DND-41 (cell line): ENCODE results near the gene NPTXR.
A peak's percentile ranks its signal among the peaks of the same experiment; 100 is the strongest.

Experiments
- ATAC-seq: fragments of 200-7000 bp; cut with Tn5 transposase; 3 replicates; pipeline ENCODE4 v1.9.1; 2021; ENCODE audit warnings: low read depth; ENCODE audit not compliant: insufficient read depth
- DNase-seq: peaks from one replicate; pipeline ENCODE4 v3.0.0-alpha.2; 2020
- H2AFZ ChIP-seq: 2 replicates; pipeline ENCODE4 v1.6.0; 2012; ENCODE audit warnings: low read depth, low read length
- H3K27ac ChIP-seq: 2 replicates; pipeline ENCODE4 v1.5.1; 2012; ENCODE audit warnings: low read length, inconsistent platforms
- H3K27me3 ChIP-seq: fragments of 200-600 bp; sonication (generic); 2 replicates; pipeline ENCODE4 v1.6.0; 2012; ENCODE audit warnings: low read length, mild to moderate bottlenecking, inconsistent platforms; ENCODE audit not compliant: insufficient read depth, poor library complexity
- H3K36me3 ChIP-seq: 2 replicates; pipeline ENCODE4 v1.5.1; 2012; ENCODE audit warnings: low read length, inconsistent platforms; ENCODE audit not compliant: insufficient read depth
- H3K4me1 ChIP-seq: 2 replicates; pipeline ENCODE4 v1.5.1; 2012; ENCODE audit warnings: mild to moderate bottlenecking, low read length; ENCODE audit not compliant: insufficient read depth
- H3K4me2 ChIP-seq: 2 replicates; pipeline ENCODE4 v1.6.0; 2012; ENCODE audit warnings: mild to moderate bottlenecking, moderate library complexity, low read length, inconsistent platforms; ENCODE audit not compliant: insufficient read depth
- H3K4me3 ChIP-seq, 2 experiments: fragments of 200-600 bp in 1 of 2; shearing (Covaris generic) in 1 of 2; 2 replicates each; pipeline ENCODE4 v1.5.1; 2012 to 2016; ENCODE audit warnings: inconsistent platforms in 2 of 2, low read length in 2 of 2, mild to moderate bottlenecking in 2 of 2, low read depth in 1 of 2, moderate library complexity in 1 of 2
- H3K79me2 ChIP-seq: 2 replicates; pipeline ENCODE4 v1.6.0; 2012; ENCODE audit warnings: low read length, inconsistent platforms; ENCODE audit not compliant: insufficient read depth
- H3K9ac ChIP-seq: 2 replicates; pipeline ENCODE4 v1.6.0; 2012; ENCODE audit warnings: low read depth, mild to moderate bottlenecking, inconsistent platforms, low read length, moderate library complexity
- H3K9me3 ChIP-seq: 2 replicates; pipeline ENCODE4 v1.5.1; 2012; ENCODE audit warnings: low read length, moderate library complexity, mild to moderate bottlenecking, inconsistent platforms; ENCODE audit not compliant: insufficient read depth, severe bottlenecking
- H4K20me1 ChIP-seq: 2 replicates; pipeline ENCODE4 v1.6.0; 2012; ENCODE audit warnings: low read length; ENCODE audit not compliant: insufficient read depth
- CTCF ChIP-seq: IDR thresholded peaks from 2 replicates; pipeline ENCODE4 v1.5.1; 2012; ENCODE audit warnings: borderline replicate concordance, low read length, moderate library complexity, mild to moderate bottlenecking; ENCODE audit not compliant: poor library complexity, severe bottlenecking; ENCODE audit errors: extremely low read depth
- EZH2 ChIP-seq: IDR thresholded peaks from 3 replicates; pipeline ENCODE4 v1.6.1; 2012; ENCODE audit warnings: borderline replicate concordance, low read depth, mild to moderate bottlenecking, moderate library complexity, low read length, inconsistent platforms; ENCODE audit not compliant: severe bottlenecking

Gene NPTXR

GRCh38 chr22:38792833-38793232, 51.0 kb downstream of the NPTXR start:
- DNase-seq = no peak
- H3K4me3 ChIP-seq = peak overlapping the region; percentile 60 to 91; a peak in 3 of 4 replicates

GRCh38 chr22:38789606-38790005, 54.2 kb downstream of the NPTXR start:
- H2AFZ ChIP-seq = no peak overlapping the region
- peaks cover 18% of the 10 kb centered on the region for H3K4me1 ChIP-seq
- H3K9ac ChIP-seq = no peak overlapping the region
- no peaks in the 10 kb centered on the region for H3K9me3 ChIP-seq
- H4K20me1 ChIP-seq = peaks cover 5% of the 10 kb centered on the region; the same call in 1 of the 2 replicates
- no peak overlapping the region for H3K27ac ChIP-seq
- H3K79me2 ChIP-seq = peaks cover 9% of the 10 kb centered on the region
- DNase-seq (no peak), ATAC-seq (no peak)
- peaks cover 8% of the 10 kb centered on the region; the same call in 1 of the 2 replicates for H3K36me3 ChIP-seq
- no peak overlapping the region for H3K4me3 ChIP-seq
- H3K4me2 ChIP-seq = no peak overlapping the region
- no peaks in the 10 kb centered on the region for H3K27me3 ChIP-seq
- TF ChIP-seq CTCF = no peak
- no peak for TF ChIP-seq EZH2

More at GRCh38 chr22:38792833-38793232, 51.0 kb downstream of the NPTXR start:
- H3K9ac ChIP-seq = peak overlapping the region; percentile 61; the same call in 1 of the 2 replicates
- H3K9me3 ChIP-seq = no peaks in the 10 kb centered on the region
- H3K79me2 ChIP-seq = peaks cover 9% of the 10 kb centered on the region
- peaks cover 21% of the 10 kb centered on the region for H3K4me1 ChIP-seq
- H3K36me3 ChIP-seq = peaks cover 8% of the 10 kb centered on the region; the same call in 1 of the 2 replicates
- H3K4me2 ChIP-seq = peak overlapping the region; percentile 96
- no peak overlapping the region for H3K27ac ChIP-seq
- H3K27me3 ChIP-seq = no peaks in the 10 kb centered on the region
- H2AFZ ChIP-seq = no peak overlapping the region
- H4K20me1 ChIP-seq = 0 out of 2 replicates have a peak, but pooled peaks cover 2% of the 10 kb centered on the region
- TF ChIP-seq CTCF (no peak), EZH2 (no peak)
- no peak for ATAC-seq

GRCh38 chr22:38788846-38789245, 55.0 kb downstream of the NPTXR start:
- no peak for ATAC-seq
- H3K9ac ChIP-seq = no peak overlapping the region
- H3K4me3 ChIP-seq = no peak overlapping the region

More at GRCh38 chr22:38788846-38789245, 55.0 kb downstream of the NPTXR start:
- Histone ChIP-seq H3K79me2 (peaks cover 9% of the 10 kb centered on the region), H2AFZ (no peak overlapping the region), H4K20me1 (peaks cover 5% of the 10 kb centered on the region; the same call in 1 of the 2 replicates), H3K4me1 (peaks cover 13% of the 10 kb centered on the region), H3K36me3 (peaks cover 8% of the 10 kb centered on the region; the same call in 1 of the 2 replicates), H3K27me3 (no peaks in the 10 kb centered on the region), H3K4me2 (no peak overlapping the region), H3K9me3 (no peaks in the 10 kb centered on the region), H3K27ac (no peak overlapping the region)
- no peak for TF ChIP-seq EZH2
- TF ChIP-seq CTCF = no peak
- no peak for DNase-seq
